K562 (cell line): Measurements from ENCODE around the gene C11orf65. TPM values are rescaled to one million over a fixed set of nuclear protein-coding genes. Genes with fewer than 3 reads are reported as not detected.

Experiments
- ARID3A ChIP-seq: IDR thresholded peaks from 2 replicates; pipeline ENCODE4 v1.6.1; 2012; ENCODE audit warnings: low read depth, low read length, improper control_type of control experiment, borderline replicate concordance
- CBFA2T2 ChIP-seq: fragments of 450-650 bp; conservative IDR thresholded peaks from 2 replicates; pipeline ENCODE4 v1.6.1; 2017; ENCODE audit warnings: mild to moderate bottlenecking
- CHD1 ChIP-seq: fragments of 200-600 bp; sonication (generic); IDR thresholded peaks from one replicate; pipeline ENCODE4 v1.6.1; 2012; ENCODE audit warnings: mild to moderate bottlenecking, moderate library complexity, low read length, inconsistent platforms
- COPS2 ChIP-seq: fragments of 450-650 bp; conservative IDR thresholded peaks from 2 replicates; pipeline ENCODE4 v1.6.1; 2016; ENCODE audit warnings: mild to moderate bottlenecking, moderate library complexity
- DEAF1 ChIP-seq: fragments of 450-650 bp; formaldehyde crosslinking; IDR thresholded peaks from 2 replicates; pipeline ENCODE4 v1.4.0; 2020; ENCODE audit warnings: mild to moderate bottlenecking, moderate library complexity
- FOXK1 ChIP-seq: sonication (generic); formaldehyde crosslinking; IDR thresholded peaks from 2 replicates; pipeline ENCODE4 v1.8.0; 2022; ENCODE audit warnings: missing genetic modification reagents, mild to moderate bottlenecking, borderline replicate concordance
- HNRNPLL ChIP-seq: fragments of 200-400 bp; formaldehyde crosslinking; IDR thresholded peaks from 2 replicates; pipeline ENCODE4 v1.6.1; 2017; ENCODE audit warnings: low read length, low read depth, mild to moderate bottlenecking; ENCODE audit not compliant: poor library complexity, severe bottlenecking
- JUN ChIP-seq, 2 experiments: sonication (generic) in 1 of 2; formaldehyde crosslinking in 1 of 2; IDR thresholded peaks; 2 replicates each; pipeline versions ENCODE4 v1.6.1 to v1.8.0; 2012 to 2022; ENCODE audit warnings: borderline replicate concordance in 2 of 2, mild to moderate bottlenecking in 2 of 2, improper control_type of control experiment in 1 of 2, low read depth in 1 of 2, low read length in 1 of 2, missing genetic modification reagents in 1 of 2
- KLF13 ChIP-seq: fragments of 450-650 bp; IDR thresholded peaks from 2 replicates; pipeline ENCODE4 v1.6.1; 2016; ENCODE audit warnings: missing genetic modification characterization, low read depth, mild to moderate bottlenecking, missing compliant biosample characterization, moderate library complexity, borderline replicate concordance
- MEIS2 ChIP-seq: fragments of 450-650 bp; IDR thresholded peaks from 2 replicates; pipeline ENCODE4 v1.6.1; 2014; ENCODE audit warnings: mild to moderate bottlenecking; ENCODE audit not compliant: partially characterized antibody
- MLX ChIP-seq, 2 experiments: fragments of 450-650 bp in 1 of 2; sonication (generic) in 1 of 2; formaldehyde crosslinking; conservative IDR thresholded peaks; 2 replicates each; pipeline versions ENCODE4 v1.4.0 to v1.8.1; 2020 to 2022; ENCODE audit warnings: mild to moderate bottlenecking in 1 of 2, missing genetic modification reagents in 1 of 2
- RBM25 ChIP-seq: fragments of 200-400 bp; formaldehyde crosslinking; IDR thresholded peaks from 2 replicates; pipeline ENCODE4 v1.6.1; 2018; ENCODE audit warnings: low read length, low read depth, moderate library complexity; ENCODE audit not compliant: severe bottlenecking
- SMAD1 ChIP-seq: fragments of 150-350 bp; IDR thresholded peaks from 2 replicates; pipeline ENCODE4 v1.6.1; 2014; ENCODE audit warnings: low read length, low read depth; ENCODE audit not compliant: partially characterized antibody
- TCFL5 ChIP-seq: fragments of 250-450 bp; sonication (Bioruptor Pico); conservative IDR thresholded peaks from 2 replicates; pipeline ENCODE4 v1.6.1; 2021; ENCODE audit warnings: mild to moderate bottlenecking, moderate library complexity, matching md5 sums
- THRAP3 ChIP-seq: fragments of 450-650 bp; IDR thresholded peaks from 2 replicates; pipeline ENCODE4 v1.6.1; 2016; ENCODE audit warnings: mild to moderate bottlenecking, inconsistent platforms, borderline replicate concordance
- TRIM25 ChIP-seq: fragments of 450-650 bp; IDR thresholded peaks from 2 replicates; pipeline ENCODE4 v1.7.0; 2016; ENCODE audit warnings: borderline replicate concordance
- ZBTB12 ChIP-seq: fragments of 250-450 bp; sonication (Bioruptor Pico); IDR thresholded peaks from 2 replicates; pipeline ENCODE4 v1.4.0; 2020
- ZNF197 ChIP-seq: fragments of 200-800 bp; sonication (Bioruptor generic); IDR thresholded peaks from 2 replicates; pipeline ENCODE4 v1.6.1; 2016; ENCODE audit warnings: low read depth, missing genetic modification characterization, missing compliant biosample characterization
- ZNF707 ChIP-seq: fragments of 250-450 bp; sonication (Bioruptor Pico); conservative IDR thresholded peaks from 2 replicates; pipeline ENCODE4 v1.8.0; 2022; ENCODE audit warnings: inconsistent platforms, mild to moderate bottlenecking, moderate library complexity
- polyA plus RNA-seq, 8 experiments: library from polyadenylated mRNA; depleted of rRNA in 4 of 8; stranded (reverse) in 5 of 8; unstranded in 3 of 8; fragments of >200 nt; fragmentation: Nextera tagmentation in 2 of 8; fragmentation: Illumina TruSeq in 1 of 8; extraction: Ambion mirVana in 2 of 8; extraction: Trizol in 1 of 8; gene quantifications; 2 replicates each; pipeline versions ENCODE4 v1.2.1 to v1.2.3, GENCODE V29; 2011 to 2014; ENCODE audit warnings: inconsistent platforms in 1 of 8, missing spikeins in 1 of 8
- total RNA-seq, 7 experiments: library from RNA; depleted of rRNA in 6 of 7; stranded (reverse); fragments of >200 nt in 6 of 7; fragmentation: Illumina TruSeq in 2 of 7; extraction: Trizol in 2 of 7; gene quantifications; 2 replicates each; pipeline versions ENCODE4 v1.2.1 to v1.2.3, GENCODE V29; 2011 to 2021; ENCODE audit warnings: low replicate concordance in 1 of 7

Gene C11orf65
- total and polyA plus RNA-seq, 9 of the 15 experiments (the other 6 are each of a cell fraction or from before 2014, with no cell fraction given), result 1.0 to 2.1 (median 1.2) TPM

GRCh38 chr11:108467091-108467823 is at the start of gene C11orf65 (continued):
- TF ChIP-seq TCFL5, result no peak
- peak; percentile 79 for TF ChIP-seq HNRNPLL
- TF ChIP-seq THRAP3, result no peak
- TF ChIP-seq ARID3A, result no peak
- TF ChIP-seq RBM25, result no peak
- peak; percentile 94 for TF ChIP-seq SMAD1
- no peak for TF ChIP-seq FOXK1 (CRISPR knock-in tag)
- no peak for TF ChIP-seq KLF13 (tag)
- TF ChIP-seq CBFA2T2, result no peak
- peak; percentile 28; the same call in 1 of the 2 replicates for TF ChIP-seq JUN (IDR thresholded peaks at IDR 0.05; ENCODE audit: borderline replicate concordance, low read depth, low read length)
- TF ChIP-seq JUN (CRISPR knock-in tag; IDR thresholded peaks at IDR 0.05; ENCODE audit: borderline replicate concordance), result no peak
- peak; percentile 85 for TF ChIP-seq ZBTB12
- TF ChIP-seq DEAF1 (CRISPR knock-in tag), result no peak
- no peak for TF ChIP-seq MEIS2
- TF ChIP-seq COPS2, result no peak
- TF ChIP-seq TRIM25, result no peak
- no peak for TF ChIP-seq MLX (CRISPR knock-in tag; conservative IDR thresholded peaks at IDR 0.05)
- no peak for TF ChIP-seq ZNF197
- TF ChIP-seq ZNF707, result no peak
- TF ChIP-seq CHD1, result peak; percentile 69
